Retinal pigment epithelial cell (primary cell): ENCODE measurements around the gene TCF21.
A peak's percentile ranks its signal among the peaks of the same experiment; 100 is the strongest.

Source experiments
- DNase-seq: peaks from one replicate; pipeline ENCODE4 v3.0.0-alpha.2; 2010; ENCODE audit warnings: low read depth
- H3K4me3 ChIP-seq: 2 replicates; pipeline ENCODE4 v1.5.1; 2011; ENCODE audit warnings: mild to moderate bottlenecking, low read length, control low read depth, moderate library complexity
- CTCF ChIP-seq: conservative IDR thresholded peaks from 2 replicates; pipeline ENCODE4 v1.5.1; 2011; ENCODE audit warnings: low read depth, low read length, control low read depth, inconsistent platforms

TCF21 gene

GRCh38 chr6:133903855-133904254, 14.9 kb downstream of the TCF21 start:
- H3K4me3 ChIP-seq: no peak overlapping the region
- DNase-seq: no peak
- TF ChIP-seq CTCF: no peak

GRCh38 chr6:133906050-133906449, 17.1 kb downstream of the TCF21 start:
- no peak overlapping the region for H3K4me3 ChIP-seq
- no peak for DNase-seq
- no peak for TF ChIP-seq CTCF

- peak; percentile 62 for DNase-seq
- H3K4me3 ChIP-seq: no peak overlapping the region
- peak; percentile 96 for TF ChIP-seq CTCF
Observed at GRCh38 chr6:133916650-133917151, 27.8 kb downstream of the TCF21 start.

- DNase-seq: no peak
- TF ChIP-seq CTCF: no peak
- no peak overlapping the region for H3K4me3 ChIP-seq
Observed at GRCh38 chr6:133917781-133918180, 28.9 kb downstream of the TCF21 start.

GRCh38 chr6:133918208-133918930, 29.5 kb downstream of the TCF21 start:
- DNase-seq: no peak
- no peak overlapping the region for H3K4me3 ChIP-seq
- no peak for TF ChIP-seq CTCF

GRCh38 chr6:133919362-133919761, 30.4 kb downstream of the TCF21 start:
- H3K4me3 ChIP-seq: no peak overlapping the region
- TF ChIP-seq CTCF: no peak
- DNase-seq: no peak

- peak; percentile 28 for DNase-seq
- TF ChIP-seq CTCF: peak; percentile 93
- no peak overlapping the region for H3K4me3 ChIP-seq
Observed at GRCh38 chr6:133921249-133921859, 32.4 kb downstream of the TCF21 start.
